NB4 (cell line): ENCODE results near the gene KRTAP4-8.

Source experiments
- MAX ChIP-seq: IDR thresholded peaks from 2 replicates; pipeline ENCODE4 v1.6.1; 2011; ENCODE audit warnings: low read depth, low read length
- POLR2A ChIP-seq: IDR thresholded peaks from 2 replicates; pipeline ENCODE4 v1.6.1; 2011; ENCODE audit warnings: mild to moderate bottlenecking; ENCODE audit not compliant: insufficient read length; ENCODE audit errors: extremely low read depth
- TF ChIP-seq, protein P1 (sequence below): IDR thresholded peaks from one replicate; pipeline ENCODE4 v1.5.1; 2012; ENCODE audit warnings: low read depth, low read length

GRCh38 chr17:41096055-41096454 is 1.9 kb downstream of the KRTAP4-8 start:
- TF ChIP-seq, protein P1, sequence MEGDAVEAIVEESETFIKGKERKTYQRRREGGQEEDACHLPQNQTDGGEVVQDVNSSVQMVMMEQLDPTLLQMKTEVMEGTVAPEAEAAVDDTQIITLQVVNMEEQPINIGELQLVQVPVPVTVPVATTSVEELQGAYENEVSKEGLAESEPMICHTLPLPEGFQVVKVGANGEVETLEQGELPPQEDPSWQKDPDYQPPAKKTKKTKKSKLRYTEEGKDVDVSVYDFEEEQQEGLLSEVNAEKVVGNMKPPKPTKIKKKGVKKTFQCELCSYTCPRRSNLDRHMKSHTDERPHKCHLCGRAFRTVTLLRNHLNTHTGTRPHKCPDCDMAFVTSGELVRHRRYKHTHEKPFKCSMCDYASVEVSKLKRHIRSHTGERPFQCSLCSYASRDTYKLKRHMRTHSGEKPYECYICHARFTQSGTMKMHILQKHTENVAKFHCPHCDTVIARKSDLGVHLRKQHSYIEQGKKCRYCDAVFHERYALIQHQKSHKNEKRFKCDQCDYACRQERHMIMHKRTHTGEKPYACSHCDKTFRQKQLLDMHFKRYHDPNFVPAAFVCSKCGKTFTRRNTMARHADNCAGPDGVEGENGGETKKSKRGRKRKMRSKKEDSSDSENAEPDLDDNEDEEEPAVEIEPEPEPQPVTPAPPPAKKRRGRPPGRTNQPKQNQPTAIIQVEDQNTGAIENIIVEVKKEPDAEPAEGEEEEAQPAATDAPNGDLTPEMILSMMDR = no peak
- TF ChIP-seq POLR2A (no peak), MAX (no peak)
